Middle frontal gyrus (tissue), 1 donor: Measurements from ENCODE around the gene ASXL2.
"Not testable (repeated sequence)": the region's sequence is repeated elsewhere in the genome, so short reads cannot be mapped to it uniquely, and the experiment has no call there.

Experiments used
- DNase-seq: peaks from one replicate; pipeline ENCODE4 v3.0.0-alpha.2; 2015; ENCODE audit warnings: low spot score; ENCODE audit errors: extremely low spot score

The ASXL2 gene

GRCh38 chr2:25894135-25894830 is 16.0 kb upstream of the ASXL2 start:
- no peak for DNase-seq

DNA sequence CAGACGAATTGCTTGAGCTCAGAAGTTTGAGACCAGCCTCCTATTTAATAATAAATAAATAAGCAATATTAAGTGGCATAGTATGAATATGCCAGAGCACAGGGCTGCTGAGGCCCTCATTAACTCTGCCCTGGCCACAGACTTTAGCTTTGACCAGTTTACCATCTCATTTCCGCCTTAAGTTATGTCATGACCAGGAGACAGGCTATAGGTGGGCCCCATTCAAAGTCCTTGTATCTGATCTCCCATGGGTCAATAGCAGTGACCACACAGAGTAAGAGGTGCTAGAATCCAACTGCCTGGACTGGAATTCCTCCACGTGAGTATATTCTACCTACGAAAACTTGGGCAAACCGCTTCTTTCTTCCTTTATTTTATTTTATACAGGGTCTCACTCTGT is 13.4 kb upstream of the ASXL2 start:
- DNase-seq = no peak

- no peak for DNase-seq
These were observed 9.4 kb upstream of the ASXL2 start for GRCh38 chr2:25887624-25888242.

GRCh38 chr2:25885933-25886332 is 7.6 kb upstream of the ASXL2 start:
- DNase-seq = no peak

- DNase-seq = no peak
These were observed 3.5 kb upstream of the ASXL2 start for GRCh38 chr2:25881764-25882163.

DNA sequence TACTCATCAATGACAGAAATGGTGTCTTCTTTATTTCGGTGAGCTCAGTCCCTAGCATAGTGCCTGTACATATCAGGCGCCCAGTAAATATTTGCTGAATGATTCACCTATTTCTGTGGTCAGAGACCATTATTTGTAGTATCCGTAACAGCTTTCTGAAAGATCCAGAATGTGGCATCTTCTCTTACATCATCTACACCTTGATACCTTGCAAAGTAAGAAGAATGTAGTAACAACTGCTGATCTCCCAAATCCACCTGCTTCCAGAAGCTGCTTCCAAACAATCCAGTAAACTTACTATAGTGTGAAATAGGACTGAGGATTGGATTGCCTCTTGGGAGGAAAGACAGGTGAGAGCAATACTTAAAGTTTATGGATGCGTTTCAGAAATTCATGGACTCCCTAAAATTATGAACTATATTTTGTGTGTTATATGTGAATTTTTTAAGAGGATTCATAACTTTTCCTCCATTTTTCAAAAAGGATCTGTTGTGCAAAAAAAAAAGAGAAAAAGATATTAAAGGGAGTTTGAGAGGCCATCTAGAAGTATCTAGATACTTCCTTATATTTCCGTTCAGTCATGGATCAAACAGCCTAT is 945 bp upstream of the ASXL2 start:
- no peak for DNase-seq

DNA sequence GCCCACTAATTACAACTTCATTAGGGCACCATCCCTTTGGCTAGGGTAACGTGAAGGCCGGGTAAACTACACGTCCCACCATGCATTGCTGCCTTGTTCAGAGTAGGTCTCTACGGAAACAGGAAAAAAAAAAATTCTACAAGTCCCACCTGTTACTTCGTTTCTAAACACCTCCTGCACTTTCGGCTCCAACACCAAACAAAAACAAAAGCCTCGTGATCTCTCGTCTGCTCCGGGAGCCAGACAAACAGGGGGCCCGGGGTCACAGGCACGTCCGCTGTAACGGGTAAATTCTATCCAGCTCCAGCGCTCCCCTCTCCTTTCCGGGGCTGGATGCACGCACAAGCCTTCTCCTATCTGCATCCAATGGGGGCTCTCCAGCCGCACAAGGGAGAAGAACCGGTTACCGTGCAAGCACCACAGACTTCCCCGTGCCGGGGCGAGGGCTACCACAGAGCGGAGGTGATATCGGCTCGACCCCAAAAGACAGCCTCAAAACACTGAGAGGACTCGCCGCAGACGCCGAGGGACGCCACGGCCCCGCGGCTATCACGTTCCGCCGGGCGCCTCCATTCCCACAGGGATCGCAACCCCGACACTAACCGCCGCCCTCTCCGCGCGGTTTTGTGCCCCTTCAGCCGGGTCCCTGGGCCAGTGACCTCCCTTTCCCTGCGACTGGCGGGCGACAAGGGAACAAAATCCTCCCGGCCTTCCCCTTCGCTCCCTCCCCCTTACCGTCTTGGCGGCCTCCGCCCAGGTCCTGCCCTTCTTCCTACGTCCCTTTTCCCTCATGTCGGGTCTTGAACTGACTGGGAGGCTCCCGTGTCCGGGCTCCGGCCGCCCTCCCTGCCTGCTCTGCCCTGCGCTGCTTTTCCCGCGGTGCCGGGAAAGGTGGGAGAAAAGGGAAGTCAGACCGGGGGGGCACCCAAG is 591 bp downstream of the ASXL2 start:
- DNase-seq = no peak

- no peak for DNase-seq
These were observed 6.2 kb downstream of the ASXL2 start for GRCh38 chr2:25872134-25872533.

DNA sequence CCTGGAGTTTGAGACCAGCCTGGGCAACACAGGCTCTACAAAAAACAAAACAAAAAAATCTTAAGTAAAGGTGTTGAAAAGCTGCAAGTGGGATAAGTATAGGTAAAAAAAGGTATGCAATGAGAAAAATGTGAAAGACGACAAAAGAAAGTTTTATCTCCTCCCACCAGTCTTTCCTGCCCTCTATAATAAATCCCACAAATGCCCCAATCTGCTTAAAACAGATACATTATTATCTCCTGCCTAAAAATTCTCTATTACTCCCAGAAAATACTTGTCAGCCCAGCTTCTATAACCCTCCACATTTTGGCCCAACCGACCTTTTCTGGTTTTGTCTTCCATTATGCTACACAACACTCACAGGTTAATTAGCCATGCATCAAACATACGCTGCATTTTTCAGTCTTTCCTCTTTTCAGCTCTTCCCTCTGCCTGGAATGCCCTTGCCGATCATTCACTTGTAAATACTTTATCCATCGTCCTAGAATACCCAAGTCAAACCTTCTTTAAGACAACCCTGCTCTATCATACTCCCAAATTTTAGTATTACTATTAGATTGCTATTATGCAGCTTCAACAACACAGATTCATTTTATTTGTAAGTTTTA is 10.8 kb downstream of the ASXL2 start:
- no peak for DNase-seq

- DNase-seq = no peak
These were observed 21.9 kb downstream of the ASXL2 start for GRCh38 chr2:25856377-25856776.

- DNase-seq = no peak
These were observed 23.2 kb downstream of the ASXL2 start for GRCh38 chr2:25855065-25855464.

DNA sequence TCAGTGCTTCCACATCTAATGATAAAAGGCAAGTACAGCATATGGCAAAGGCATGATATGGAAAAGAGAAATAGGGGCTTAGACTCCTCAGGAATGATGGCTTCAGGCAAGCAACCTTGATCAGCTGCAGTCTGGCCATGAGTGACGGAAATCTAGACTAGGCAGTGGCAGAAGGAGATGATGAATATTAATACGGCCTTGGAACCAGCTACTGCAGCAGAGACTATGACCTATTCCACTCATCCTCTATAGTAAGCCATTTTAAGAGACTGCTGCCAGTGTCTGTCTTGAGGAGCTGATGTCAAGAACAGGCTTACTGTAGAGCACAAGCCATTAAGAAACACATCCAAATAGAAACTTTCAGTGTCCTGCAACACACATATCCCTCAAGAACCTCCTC is 23.7 kb downstream of the ASXL2 start:
- no peak for DNase-seq

DNA sequence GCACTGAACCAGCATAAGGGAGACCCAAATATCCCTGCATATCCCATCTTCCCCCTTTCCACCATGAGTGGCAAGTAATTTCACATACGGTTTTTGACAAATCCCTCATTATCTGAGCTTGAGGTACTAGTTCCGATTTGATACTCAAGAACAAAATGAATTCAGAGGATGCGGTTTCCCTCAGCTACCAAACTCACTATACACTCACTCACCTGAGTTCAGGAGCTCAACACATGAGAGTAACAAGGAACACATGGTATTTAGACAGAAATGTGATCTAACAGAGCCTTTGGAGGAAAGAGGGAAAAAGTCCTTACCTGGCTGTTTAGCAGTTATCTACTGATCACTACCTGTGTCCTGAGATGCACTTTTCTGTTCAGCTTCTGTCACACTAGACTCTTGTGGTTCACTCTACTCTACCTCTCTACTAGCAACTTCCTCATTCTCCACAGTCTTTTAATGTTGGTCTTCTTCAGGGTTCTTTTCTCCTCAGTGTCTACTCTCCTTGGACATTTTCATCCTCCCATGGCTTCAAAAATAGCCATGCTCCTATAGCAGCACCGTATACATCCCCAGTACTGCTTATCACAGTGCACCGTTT is 25.1 kb downstream of the ASXL2 start:
- no peak for DNase-seq

DNA sequence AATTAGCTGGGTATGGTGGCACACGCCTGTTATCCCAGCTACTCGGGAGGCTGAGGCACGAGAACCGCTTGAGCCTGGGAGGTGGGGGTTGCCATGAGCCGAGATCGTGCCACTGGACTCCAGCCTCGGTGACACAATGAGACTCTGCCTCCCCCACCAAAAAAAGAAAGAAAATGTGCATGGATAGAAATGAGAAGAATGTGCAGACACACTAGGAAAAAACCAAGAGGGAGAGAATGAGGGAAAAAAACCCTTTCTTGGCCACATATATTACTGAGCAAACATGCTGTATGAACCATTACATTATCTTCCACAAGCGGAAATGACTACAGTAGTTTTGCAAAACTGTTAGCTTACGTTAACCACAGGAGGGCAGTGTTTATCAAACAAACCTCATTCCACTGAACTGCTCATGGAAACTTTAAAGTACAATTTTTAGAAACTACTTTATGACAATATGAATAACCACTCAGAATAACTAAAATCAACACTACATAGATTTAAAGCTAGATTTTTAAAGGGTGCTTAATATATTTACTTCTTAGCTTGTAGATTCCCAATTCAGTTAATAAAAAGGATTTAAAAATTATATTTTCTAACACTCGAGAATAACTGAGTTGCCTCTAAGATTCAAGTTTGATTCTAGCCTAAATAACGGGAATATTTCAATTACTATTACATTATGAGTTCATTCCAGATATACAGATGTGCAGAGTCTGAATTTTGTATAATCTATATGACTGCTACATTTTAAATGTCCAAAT is 26.4 kb downstream of the ASXL2 start:
- DNase-seq = peak; percentile 27

DNA sequence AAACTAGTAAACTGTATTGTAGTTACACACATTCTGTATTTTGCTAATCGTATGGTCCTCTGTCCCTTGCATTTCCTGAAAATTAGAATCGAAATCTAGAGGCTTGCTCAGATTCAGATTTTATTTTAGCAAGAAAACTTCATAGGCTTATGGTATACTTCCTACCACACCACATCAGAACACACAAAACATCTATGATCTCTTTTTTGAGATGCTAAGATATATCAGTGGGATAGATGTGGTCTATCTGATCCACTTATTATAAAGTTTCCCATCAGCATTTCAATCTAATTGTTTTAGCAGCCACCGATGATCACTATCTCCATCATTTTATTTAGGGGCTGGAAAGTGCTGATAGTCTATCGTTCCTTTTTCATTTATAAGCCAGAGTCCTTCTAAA is 27.9 kb downstream of the ASXL2 start:
- not testable (repeated sequence) for DNase-seq

DNA sequence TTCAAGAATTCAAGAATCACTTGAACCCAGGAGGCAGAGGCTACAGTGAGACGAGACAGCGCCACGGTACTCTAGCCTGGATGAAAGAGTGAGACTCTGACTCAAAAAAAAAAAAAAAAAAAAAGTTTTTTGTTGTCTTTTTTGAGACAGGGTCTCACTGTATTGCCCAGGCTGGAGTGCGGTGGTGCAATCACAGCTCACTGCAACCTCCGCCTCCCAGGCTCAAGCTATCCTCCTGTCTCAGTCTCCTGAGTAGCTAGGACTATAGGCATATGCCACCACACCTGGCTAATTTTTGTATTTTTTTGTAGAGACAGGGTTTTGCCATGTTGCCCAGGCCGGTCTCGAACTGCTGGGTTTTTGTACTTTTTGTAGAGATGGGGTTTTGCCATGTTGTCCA is 28.9 kb downstream of the ASXL2 start:
- DNase-seq = not testable (repeated sequence)

DNA sequence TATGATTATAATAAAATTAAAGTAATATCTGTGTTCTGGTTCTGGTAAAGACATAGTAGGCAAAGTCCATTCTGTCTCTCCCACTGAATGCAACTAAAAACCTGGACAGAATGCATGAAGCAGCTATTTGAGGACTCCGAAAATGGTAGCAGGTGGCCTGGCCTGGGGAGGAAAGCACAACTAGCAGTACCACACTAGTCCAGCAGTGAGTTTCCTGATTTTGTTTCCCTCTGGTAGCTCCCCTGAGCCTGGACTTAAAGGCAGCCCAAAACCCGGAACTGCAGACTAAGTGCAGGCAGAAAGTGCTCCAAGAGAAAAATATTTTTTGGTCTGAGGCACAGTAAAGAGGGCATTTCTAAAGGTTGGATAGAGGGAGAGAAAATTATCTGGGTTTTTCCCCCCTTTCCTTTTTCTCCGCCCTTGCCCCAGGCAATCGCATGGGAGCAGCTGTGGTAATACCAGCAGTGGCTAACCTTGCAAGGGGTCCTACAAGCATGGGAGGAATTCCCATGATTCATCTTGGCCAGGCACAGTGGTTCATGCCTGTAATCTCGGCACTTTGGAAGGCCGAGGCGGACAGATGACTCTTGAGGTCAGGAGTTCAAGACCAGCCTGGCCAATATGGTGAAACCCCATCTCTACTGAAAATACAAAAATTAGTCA is 32.3 kb downstream of the ASXL2 start:
- DNase-seq = no peak

GRCh38 chr2:25844089-25844488 is 34.2 kb downstream of the ASXL2 start:
- DNase-seq = no peak

- no peak for DNase-seq
These were observed 36.1 kb downstream of the ASXL2 start for GRCh38 chr2:25842155-25842554.
